WTC11 (cell line): ENCODE measurements around the gene PKN3.

ENCODE experiments used
- CREM ChIP-seq: sonication (generic); formaldehyde crosslinking; IDR thresholded peaks from 2 replicates; pipeline ENCODE4 v1.8.1; 2022; ENCODE audit warnings: mild to moderate bottlenecking, missing genetic modification reagents, moderate library complexity
- ZNF396 ChIP-seq: fragments of 250-450 bp; sonication (Bioruptor Pico); IDR thresholded peaks from 2 replicates; pipeline ENCODE4 v1.8.0; 2021; ENCODE audit warnings: mild to moderate bottlenecking, moderate library complexity, borderline replicate concordance

DNA sequence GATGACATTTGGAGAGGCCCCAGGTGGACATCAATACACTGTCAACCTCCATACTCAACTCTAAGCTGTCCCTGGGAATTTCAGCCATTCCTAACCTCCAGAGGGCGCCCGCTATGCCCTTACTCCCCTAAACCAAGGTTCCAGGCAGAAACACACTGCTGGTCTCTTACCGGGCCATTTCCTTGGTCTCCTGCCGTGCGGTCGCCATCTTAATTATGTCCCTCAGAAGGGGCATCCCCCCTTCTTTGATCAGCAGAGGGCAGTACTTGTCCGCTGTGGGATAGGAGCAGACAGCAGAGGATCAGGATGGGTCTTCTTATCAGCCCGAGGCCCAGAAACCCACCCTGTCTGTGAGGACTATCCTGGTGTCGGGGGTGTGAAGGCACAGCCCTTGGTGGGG, 31.0 kb downstream of the PKN3 start:
- TF ChIP-seq ZNF396 (CRISPR knock-in tag): no peak
- no peak for TF ChIP-seq CREM (CRISPR knock-in tag)
